Uterus (tissue), 2 donors: ENCODE measurements around the gene SKAP1.

ENCODE experiments used
- CTCF ChIP-seq, 4 experiments: fragments of 200-600 bp in 2 of 4; fragments of 450-650 bp in 2 of 4; sonication (generic) in 2 of 4; IDR thresholded peaks; one replicate each; pipeline ENCODE4 v1.5.1; 2016 to 2019; ENCODE audit warnings: antibody characterized with exemption in 4 of 4, mild to moderate bottlenecking in 2 of 4, moderate library complexity in 1 of 4
- POLR2A ChIP-seq, 2 donors: fragments of 450-650 bp; IDR thresholded peaks; one replicate each; pipeline ENCODE4 v1.6.1; 2016; ENCODE audit warnings: antibody characterized with exemption in 2 of 2, mild to moderate bottlenecking in 1 of 2, moderate library complexity in 1 of 2

GRCh38 chr17:48211011-48211410, 219.0 kb downstream of the SKAP1 start:
- TF ChIP-seq CTCF (IDR thresholded peaks at IDR 0.05) (no peak), POLR2A (IDR thresholded peaks at IDR 0.05) (no peak)
